SK-N-SH treated with all-trans-retinoic acid at 6 μM for 48 hours (cell line): ENCODE measurements around the gene TMEM269.

Experiments
- TCF4 ChIP-seq: fragments of 250-450 bp; sonication (Bioruptor Pico); IDR thresholded peaks from 2 replicates; pipeline ENCODE4 v1.8.0; 2021; ENCODE audit warnings: mild to moderate bottlenecking, moderate library complexity, borderline replicate concordance
- ZFP30 ChIP-seq: fragments of 450-650 bp; formaldehyde crosslinking; IDR thresholded peaks from 2 replicates; pipeline ENCODE4 v1.5.0; 2022; ENCODE audit warnings: mild to moderate bottlenecking, moderate library complexity
- ZNF565 ChIP-seq: fragments of 450-650 bp; formaldehyde crosslinking; conservative IDR thresholded peaks from 2 replicates; pipeline ENCODE4 v1.5.0; 2020; ENCODE audit warnings: low read depth, mild to moderate bottlenecking, moderate library complexity

DNA sequence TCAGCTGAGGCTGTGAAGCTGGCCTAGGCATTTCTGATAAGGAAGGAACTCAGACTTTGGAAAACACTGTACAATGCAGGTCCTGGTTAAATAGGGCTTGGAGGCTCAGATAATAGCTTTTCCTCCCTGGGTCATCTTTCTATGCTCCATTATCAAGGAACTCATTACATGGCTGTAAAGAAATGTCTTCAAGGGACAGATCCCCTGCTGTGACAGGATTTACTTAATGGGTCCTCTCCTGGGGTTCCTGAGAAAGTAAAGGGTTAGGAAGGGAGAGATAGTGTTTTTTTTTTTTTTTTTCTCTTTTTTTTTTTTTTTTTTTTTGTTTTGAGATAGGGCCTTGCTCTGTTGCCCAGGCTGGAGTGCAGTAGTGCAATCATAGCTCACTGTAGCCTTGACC is 46.5 kb downstream of the TMEM269 start:
- TF ChIP-seq ZFP30 (CRISPR knock-in tag) (no peak), TCF4 (no peak), ZNF565 (no peak)
